ENCODE results near the gene FAM216A.

DNA sequence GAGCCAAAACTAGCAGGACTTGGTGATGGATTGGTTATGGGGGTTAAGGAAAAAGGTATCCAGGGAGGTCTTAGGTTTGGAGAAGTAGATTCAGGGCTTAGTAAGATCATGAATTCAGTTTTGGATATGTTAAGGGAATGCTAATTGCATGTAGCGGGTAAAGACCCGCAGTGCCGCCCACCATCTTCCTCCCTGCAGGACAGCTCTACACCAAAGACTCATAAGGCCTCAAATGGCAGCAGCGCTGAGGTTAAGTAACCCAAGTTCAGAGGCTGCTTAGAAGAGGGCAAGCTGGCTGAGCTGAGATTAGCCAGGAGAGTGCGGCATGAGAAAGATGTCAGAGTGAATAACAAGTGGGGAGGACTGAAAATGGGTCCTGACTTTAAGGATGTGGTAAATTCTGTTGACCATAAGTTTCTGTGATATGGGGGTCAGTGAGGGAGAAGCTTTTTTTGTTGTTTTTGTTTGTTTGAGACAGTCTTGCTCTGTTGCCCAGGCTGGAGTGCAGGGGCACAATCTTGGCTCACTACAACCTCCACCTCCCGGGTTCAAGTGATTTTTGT lies 59.7 kb downstream of the FAM216A start:
- TF ChIP-seq EP300 (IDR thresholded peaks at IDR 0.05): no peak
- TF ChIP-seq POLR2AphosphoS5 (IDR thresholded peaks at IDR 0.05): no peak
- TF ChIP-seq, protein P1, sequence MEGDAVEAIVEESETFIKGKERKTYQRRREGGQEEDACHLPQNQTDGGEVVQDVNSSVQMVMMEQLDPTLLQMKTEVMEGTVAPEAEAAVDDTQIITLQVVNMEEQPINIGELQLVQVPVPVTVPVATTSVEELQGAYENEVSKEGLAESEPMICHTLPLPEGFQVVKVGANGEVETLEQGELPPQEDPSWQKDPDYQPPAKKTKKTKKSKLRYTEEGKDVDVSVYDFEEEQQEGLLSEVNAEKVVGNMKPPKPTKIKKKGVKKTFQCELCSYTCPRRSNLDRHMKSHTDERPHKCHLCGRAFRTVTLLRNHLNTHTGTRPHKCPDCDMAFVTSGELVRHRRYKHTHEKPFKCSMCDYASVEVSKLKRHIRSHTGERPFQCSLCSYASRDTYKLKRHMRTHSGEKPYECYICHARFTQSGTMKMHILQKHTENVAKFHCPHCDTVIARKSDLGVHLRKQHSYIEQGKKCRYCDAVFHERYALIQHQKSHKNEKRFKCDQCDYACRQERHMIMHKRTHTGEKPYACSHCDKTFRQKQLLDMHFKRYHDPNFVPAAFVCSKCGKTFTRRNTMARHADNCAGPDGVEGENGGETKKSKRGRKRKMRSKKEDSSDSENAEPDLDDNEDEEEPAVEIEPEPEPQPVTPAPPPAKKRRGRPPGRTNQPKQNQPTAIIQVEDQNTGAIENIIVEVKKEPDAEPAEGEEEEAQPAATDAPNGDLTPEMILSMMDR (IDR thresholded peaks at IDR 0.05): no peak

Data from esophagus muscularis mucosa (tissue), 4 donors.